ENCODE measurements around the gene PPP1R14D. TPM values are rescaled to one million over a fixed set of nuclear protein-coding genes. Genes with fewer than 3 reads are reported as not detected.

PPP1R14D gene
- total and polyA plus RNA-seq, 2 of the 8 experiments (the other 6 are each of a cell fraction or from before 2014, with no cell fraction given) = not detected

- TF ChIP-seq SIN3A (conservative IDR thresholded peaks at IDR 0.05 in 1 of 2, IDR thresholded peaks at IDR 0.05 in 1 of 2; ENCODE audit: low read depth in 1 of 2, low read length in 2 of 2) = no peak
- no peak for TF ChIP-seq ATF2 (IDR thresholded peaks at IDR 0.05; ENCODE audit: low read length)
- no peak for TF ChIP-seq PHF8 (conservative IDR thresholded peaks at IDR 0.05; ENCODE audit: low read depth, low read length)
- no peak for TF ChIP-seq POU5F1 (IDR thresholded peaks at IDR 0.05; ENCODE audit: low read depth, low read length)
- TF ChIP-seq RFX5 (IDR thresholded peaks at IDR 0.05; ENCODE audit: borderline replicate concordance, low read depth, low read length) = no peak
Measured at GRCh38 chr15:40850576-40851112, 22.1 kb upstream of the PPP1R14D start (continued).
